Smooth muscle cell (in vitro differentiated cells): ENCODE data around the gene CYP27A1. TPM values are rescaled to one million over a fixed set of nuclear protein-coding genes. Genes with fewer than 3 reads are reported as not detected.

Experiments used
- DNase-seq: peaks from one replicate; lab custom pipeline; 2025; ENCODE audit not compliant: unreplicated experiment; lab: John Stamatoyannopoulos, UW
- H2AFZ ChIP-seq: fragments of 200-600 bp; sonication (generic); 2 replicates; pipeline ENCODE4 v1.6.0; 2016; ENCODE audit warnings: antibody characterized with exemption, low read depth, mild to moderate bottlenecking
- H3F3A ChIP-seq: fragments of 200-600 bp; sonication (generic); 2 replicates; pipeline ENCODE4 v1.6.0; 2017; ENCODE audit warnings: antibody characterized with exemption, low read depth
- H3K27ac ChIP-seq: fragments of 200-600 bp; sonication (generic); 2 replicates; pipeline ENCODE4 v1.5.1; 2016; ENCODE audit warnings: low read depth, mild to moderate bottlenecking
- H3K27me3 ChIP-seq: fragments of 200-600 bp; sonication (generic); 2 replicates; pipeline ENCODE4 v1.6.1; 2016; ENCODE audit warnings: low read depth, mild to moderate bottlenecking
- H3K36me3 ChIP-seq: fragments of 200-600 bp; sonication (generic); 2 replicates; pipeline ENCODE4 v1.5.1; 2016; ENCODE audit warnings: low read depth
- H3K4me1 ChIP-seq: fragments of 200-600 bp; sonication (generic); 2 replicates; pipeline ENCODE4 v1.5.1; 2016; ENCODE audit warnings: low read depth
- H3K4me2 ChIP-seq: fragments of 200-600 bp; sonication (generic); 2 replicates; pipeline ENCODE4 v1.6.0; 2016; ENCODE audit warnings: mild to moderate bottlenecking
- H3K4me3 ChIP-seq: fragments of 200-600 bp; sonication (generic); 2 replicates; pipeline ENCODE4 v1.5.1; 2016; ENCODE audit warnings: mild to moderate bottlenecking
- H3K79me2 ChIP-seq: fragments of 200-600 bp; sonication (generic); 2 replicates; pipeline ENCODE4 v1.6.0; 2016; ENCODE audit warnings: low read depth, mild to moderate bottlenecking
- H3K9ac ChIP-seq: fragments of 200-600 bp; sonication (generic); 2 replicates; pipeline ENCODE4 v1.6.0; 2016; ENCODE audit warnings: low read depth
- H3K9me3 ChIP-seq: fragments of 200-600 bp; sonication (generic); replicated peaks from 2 replicates; pipeline ENCODE4 v1.5.1; 2016; ENCODE audit warnings: low read depth
- H4K20me1 ChIP-seq: fragments of 200-600 bp; sonication (generic); 2 replicates; pipeline ENCODE4 v1.6.0; 2016; ENCODE audit warnings: low read depth
- CTCF ChIP-seq: fragments of 200-600 bp; sonication (generic); IDR thresholded peaks from 2 replicates; pipeline ENCODE4 v1.5.1; 2017; ENCODE audit warnings: borderline replicate concordance, mild to moderate bottlenecking, antibody characterized with exemption; ENCODE audit not compliant: insufficient read depth, poor library complexity, severe bottlenecking
- WGBS: methylation state at CpG from one replicate; pipeline ENCODE4 v1.1.7; 2016; ENCODE audit warnings: low lambda C conversion rate; 5-methylcytosine and 5-hydroxymethylcytosine counted together
- polyA plus RNA-seq: library from polyadenylated mRNA; unstranded; fragments of >200 nt; fragmentation: Nextera tagmentation; extraction: Ambion mirVana; gene quantifications from 2 replicates; pipeline ENCODE4 v1.2.1, GENCODE V29; 2016
- total RNA-seq: library from RNA; depleted of rRNA; stranded (reverse); fragments of >200 nt; gene quantifications from 2 replicates; pipeline ENCODE4 v1.2.3, GENCODE V29; 2014

The CYP27A1 gene
- total and polyA plus RNA-seq, 2 experiments from 2014 or later, result 11.2 to 11.5 TPM

GRCh38 chr2:218822622-218823021 lies 40.7 kb downstream of the CYP27A1 start:
- no peaks in the 10 kb centered on the region for H3K4me1 ChIP-seq
- H3K27ac ChIP-seq, result no peak overlapping the region
- no peak for TF ChIP-seq CTCF
- no peak overlapping the region for H2AFZ ChIP-seq
- no peaks in the 10 kb centered on the region for H4K20me1 ChIP-seq
- 80% methylated on average over 7 of the region's 7 CpGs for WGBS
- no peak for DNase-seq
- H3F3A ChIP-seq, result no peaks in the 10 kb centered on the region
- no peaks in the 10 kb centered on the region for H3K27me3 ChIP-seq
- no peaks in the 10 kb centered on the region for H3K36me3 ChIP-seq
- no peak overlapping the region for H3K9ac ChIP-seq
- no peaks in the 10 kb centered on the region for H3K9me3 ChIP-seq
- no peaks in the 10 kb centered on the region for H3K79me2 ChIP-seq
- no peak overlapping the region for H3K4me3 ChIP-seq
- no peak overlapping the region for H3K4me2 ChIP-seq

GRCh38 chr2:218823196-218823855 lies 41.4 kb downstream of the CYP27A1 start:
- Histone ChIP-seq H4K20me1 (no peaks in the 10 kb centered on the region), H3K79me2 (no peaks in the 10 kb centered on the region), H3K27ac (no peak overlapping the region), H3K4me1 (no peaks in the 10 kb centered on the region), H2AFZ (no peak overlapping the region), H3K9me3 (no peaks in the 10 kb centered on the region), H3K4me2 (no peak overlapping the region), H3F3A (no peaks in the 10 kb centered on the region), H3K36me3 (no peaks in the 10 kb centered on the region), H3K27me3 (no peaks in the 10 kb centered on the region), H3K9ac (no peak overlapping the region), H3K4me3 (no peak overlapping the region)
- no peak for TF ChIP-seq CTCF
- WGBS, result 89% methylated on average over 9 of the region's 9 CpGs
- DNase-seq, result no peak

GRCh38 chr2:218824004-218824403 lies 42.1 kb downstream of the CYP27A1 start:
- Histone ChIP-seq H2AFZ (no peak overlapping the region), H3K9me3 (no peaks in the 10 kb centered on the region), H3K4me3 (no peak overlapping the region), H3K4me2 (no peak overlapping the region), H3K36me3 (no peaks in the 10 kb centered on the region), H3K27ac (no peak overlapping the region), H3K79me2 (no peaks in the 10 kb centered on the region), H4K20me1 (no peaks in the 10 kb centered on the region), H3F3A (no peaks in the 10 kb centered on the region), H3K4me1 (no peaks in the 10 kb centered on the region), H3K9ac (no peak overlapping the region), H3K27me3 (no peaks in the 10 kb centered on the region)
- no peak for TF ChIP-seq CTCF
- no peak for DNase-seq
- WGBS, result 92% methylated on average over 7 of the region's 7 CpGs

GRCh38 chr2:218826791-218827190 lies 44.8 kb downstream of the CYP27A1 start:
- H3K9ac ChIP-seq, result no peak overlapping the region
- H4K20me1 ChIP-seq, result no peaks in the 10 kb centered on the region
- H3K9me3 ChIP-seq, result no peaks in the 10 kb centered on the region
- H2AFZ ChIP-seq, result no peak overlapping the region
- H3K4me3 ChIP-seq, result no peak overlapping the region
- WGBS, result 91% methylated on average over 10 of the region's 10 CpGs
- no peaks in the 10 kb centered on the region for H3F3A ChIP-seq
- no peaks in the 10 kb centered on the region for H3K4me1 ChIP-seq
- H3K36me3 ChIP-seq, result no peaks in the 10 kb centered on the region
- no peak for TF ChIP-seq CTCF
- H3K4me2 ChIP-seq, result no peak overlapping the region
- H3K27me3 ChIP-seq, result no peaks in the 10 kb centered on the region
- H3K79me2 ChIP-seq, result no peaks in the 10 kb centered on the region
- H3K27ac ChIP-seq, result no peak overlapping the region
- DNase-seq, result no peak
